Fibroblast of the conjunctiva (primary cell): ENCODE data around the gene LRRFIP2.
"Not testable (repeated sequence)": the region's sequence is repeated elsewhere in the genome, so short reads cannot be mapped to it uniquely, and the experiment has no call there.

ENCODE experiments used
- DNase-seq: peaks from one replicate; pipeline ENCODE4 v3.0.0-alpha.2; 2010; ENCODE audit warnings: low read depth

Gene LRRFIP2

GRCh38 chr3:37143821-37144220, 30.6 kb downstream of the LRRFIP2 start:
- no peak for DNase-seq

GRCh38 chr3:37141676-37142075, 32.7 kb downstream of the LRRFIP2 start:
- no peak for DNase-seq

DNA sequence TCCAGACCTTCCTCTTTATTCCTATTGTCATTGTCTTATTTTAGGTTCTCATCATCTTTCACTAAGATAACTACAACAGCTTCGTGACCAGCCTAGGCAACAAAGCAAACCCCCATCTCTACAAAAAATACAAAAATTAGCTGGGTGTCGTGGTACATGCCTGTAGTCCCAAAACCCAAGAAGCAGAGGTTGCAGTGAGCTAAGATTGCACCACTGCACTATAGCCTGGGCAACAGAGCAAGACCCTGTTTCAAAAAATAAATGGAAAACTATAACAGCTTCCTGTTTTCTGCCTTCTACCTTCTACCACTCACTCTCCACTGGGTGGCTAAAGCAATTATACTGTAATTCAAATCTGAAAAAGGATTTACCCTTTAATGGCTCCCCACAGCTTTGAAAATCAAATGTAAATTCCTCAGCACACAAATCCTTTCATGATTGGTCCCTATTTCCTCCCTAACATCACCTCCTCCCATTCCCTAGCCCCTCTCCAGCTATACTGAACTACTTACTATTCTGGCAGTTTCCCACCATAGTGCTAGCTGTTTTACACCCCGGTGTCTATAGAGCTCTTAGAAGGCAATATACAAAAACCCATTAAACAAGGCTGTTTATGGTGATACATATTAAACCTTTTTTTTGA, 33.4 kb downstream of the LRRFIP2 start:
- no peak for DNase-seq

- no peak for DNase-seq
Observed at GRCh38 chr3:37139567-37140052, 34.8 kb downstream of the LRRFIP2 start.

- no peak for DNase-seq
Observed at GRCh38 chr3:37138816-37139215, 35.6 kb downstream of the LRRFIP2 start.

GRCh38 chr3:37137516-37137915, 36.9 kb downstream of the LRRFIP2 start:
- DNase-seq = no peak

DNA sequence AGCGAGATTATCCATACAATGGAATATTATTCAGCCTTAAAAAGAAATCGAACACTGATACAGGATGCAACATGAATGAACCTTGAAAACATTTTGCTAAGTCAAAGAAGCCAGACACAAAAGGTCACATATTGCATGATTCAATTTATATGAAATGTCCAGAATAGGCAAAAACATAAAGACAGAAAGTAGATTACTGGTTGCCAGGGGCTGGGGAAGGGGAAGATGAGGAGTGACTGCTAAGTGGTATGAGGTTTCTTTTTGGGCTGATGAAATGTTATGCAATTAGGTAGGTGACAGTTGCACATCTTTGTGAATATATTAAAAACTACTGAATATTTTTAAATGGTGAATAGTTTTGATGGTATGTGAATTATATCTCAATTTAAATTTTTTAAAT, 38.3 kb downstream of the LRRFIP2 start:
- peak; percentile 60 for DNase-seq

DNA sequence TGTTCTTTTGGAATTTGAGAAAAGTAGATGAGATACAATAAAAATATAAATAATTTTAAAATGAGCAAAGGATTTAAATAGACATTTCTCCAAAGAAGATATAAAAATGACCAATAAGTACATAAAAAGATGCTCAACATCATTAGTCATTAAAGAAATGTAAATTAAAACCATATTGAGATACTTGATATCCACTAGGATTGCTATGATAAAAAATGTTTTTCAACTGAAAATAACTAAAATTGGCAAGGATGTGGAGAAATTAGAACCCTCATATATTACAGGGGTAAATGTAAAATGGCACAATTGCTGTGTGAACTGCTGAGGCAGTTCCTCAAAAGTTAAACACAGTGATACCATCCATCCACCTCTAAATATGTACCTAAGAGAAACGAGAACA, 38.8 kb downstream of the LRRFIP2 start:
- no peak for DNase-seq

GRCh38 chr3:37132334-37132733, 42.0 kb downstream of the LRRFIP2 start:
- no peak for DNase-seq

- DNase-seq = no peak
Observed at GRCh38 chr3:37131860-37132144, 42.6 kb downstream of the LRRFIP2 start.

DNA sequence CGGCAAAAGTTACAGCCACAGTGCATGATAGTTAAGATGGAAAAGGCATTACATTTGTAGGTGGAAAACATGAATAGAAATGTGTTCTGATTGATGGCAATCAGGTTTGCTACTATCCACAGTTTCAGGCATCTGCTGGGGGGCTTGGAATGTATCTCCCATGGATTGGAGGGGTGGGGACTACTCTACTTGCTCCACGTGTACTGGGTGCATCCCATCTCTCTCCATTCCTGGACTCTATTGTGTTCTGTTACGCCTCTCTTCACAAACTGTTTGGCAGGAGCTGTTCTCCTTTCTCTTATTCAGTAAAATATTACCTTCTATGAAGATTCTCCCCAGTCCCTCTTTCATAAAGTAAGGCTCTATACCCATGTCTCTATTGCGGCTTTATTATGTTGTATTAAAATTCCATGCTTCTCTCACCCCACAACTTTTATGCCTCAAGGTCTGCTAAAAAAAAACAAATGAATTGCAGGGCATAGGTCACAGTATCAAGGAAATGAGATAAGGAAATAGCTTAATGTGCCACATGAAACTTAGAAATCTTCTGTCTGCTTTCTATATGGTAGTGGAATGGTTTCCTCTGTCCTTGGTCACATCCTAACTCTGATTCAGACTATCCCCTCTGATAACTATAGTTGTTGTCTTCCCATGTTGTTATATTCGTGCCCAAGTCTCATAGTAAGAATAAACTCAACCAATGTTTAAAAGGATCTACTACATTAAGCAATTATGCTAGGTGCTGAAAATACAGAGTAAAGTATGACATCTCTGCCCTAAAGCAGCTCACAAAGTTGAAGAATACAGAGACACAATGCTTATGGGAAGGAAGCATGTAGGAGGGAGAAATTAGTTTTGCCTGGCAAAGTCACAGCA, 43.2 kb downstream of the LRRFIP2 start:
- no peak for DNase-seq

GRCh38 chr3:37130448-37130847, 43.9 kb downstream of the LRRFIP2 start:
- DNase-seq = no peak

DNA sequence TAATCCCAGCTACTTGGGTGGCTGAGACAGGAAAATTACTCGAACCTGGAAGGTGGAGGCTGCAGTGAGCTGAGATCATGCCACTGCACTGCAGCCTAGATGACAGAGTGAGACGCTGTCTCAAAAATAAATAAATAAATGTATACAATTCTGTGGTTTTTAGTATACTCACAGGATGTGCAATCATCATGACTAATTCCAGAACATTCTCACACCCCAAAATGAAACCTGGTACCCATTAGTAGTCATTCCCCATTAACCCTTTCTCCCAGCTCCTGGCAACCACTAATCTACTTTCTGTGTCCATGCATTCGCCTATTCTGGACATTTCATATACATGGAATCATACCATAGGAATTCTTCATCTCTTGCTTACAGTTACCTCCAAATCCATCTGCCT, 44.5 kb downstream of the LRRFIP2 start:
- peak; percentile 40 for DNase-seq

- DNase-seq = no peak
Observed at GRCh38 chr3:37127340-37127739, 47.0 kb downstream of the LRRFIP2 start.

DNA sequence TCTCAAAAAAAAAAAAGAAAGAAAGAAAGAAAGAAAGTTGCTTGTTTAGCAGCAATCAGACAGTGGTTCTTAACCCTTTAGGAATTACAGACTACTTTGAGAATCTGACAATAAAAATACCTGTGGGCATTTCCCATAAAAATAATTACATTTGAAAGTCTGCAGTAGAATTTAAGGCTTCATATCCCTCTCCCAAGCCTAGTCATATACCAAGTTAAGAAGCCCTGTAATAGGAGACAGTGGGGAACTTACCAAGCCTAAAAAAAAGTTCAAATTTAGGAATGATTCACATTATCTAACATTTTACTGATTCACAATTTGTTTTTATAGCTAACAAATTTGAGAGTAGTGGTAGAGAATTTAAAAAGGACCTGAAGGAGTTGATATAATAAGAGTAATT, 47.5 kb downstream of the LRRFIP2 start:
- DNase-seq = no peak

DNA sequence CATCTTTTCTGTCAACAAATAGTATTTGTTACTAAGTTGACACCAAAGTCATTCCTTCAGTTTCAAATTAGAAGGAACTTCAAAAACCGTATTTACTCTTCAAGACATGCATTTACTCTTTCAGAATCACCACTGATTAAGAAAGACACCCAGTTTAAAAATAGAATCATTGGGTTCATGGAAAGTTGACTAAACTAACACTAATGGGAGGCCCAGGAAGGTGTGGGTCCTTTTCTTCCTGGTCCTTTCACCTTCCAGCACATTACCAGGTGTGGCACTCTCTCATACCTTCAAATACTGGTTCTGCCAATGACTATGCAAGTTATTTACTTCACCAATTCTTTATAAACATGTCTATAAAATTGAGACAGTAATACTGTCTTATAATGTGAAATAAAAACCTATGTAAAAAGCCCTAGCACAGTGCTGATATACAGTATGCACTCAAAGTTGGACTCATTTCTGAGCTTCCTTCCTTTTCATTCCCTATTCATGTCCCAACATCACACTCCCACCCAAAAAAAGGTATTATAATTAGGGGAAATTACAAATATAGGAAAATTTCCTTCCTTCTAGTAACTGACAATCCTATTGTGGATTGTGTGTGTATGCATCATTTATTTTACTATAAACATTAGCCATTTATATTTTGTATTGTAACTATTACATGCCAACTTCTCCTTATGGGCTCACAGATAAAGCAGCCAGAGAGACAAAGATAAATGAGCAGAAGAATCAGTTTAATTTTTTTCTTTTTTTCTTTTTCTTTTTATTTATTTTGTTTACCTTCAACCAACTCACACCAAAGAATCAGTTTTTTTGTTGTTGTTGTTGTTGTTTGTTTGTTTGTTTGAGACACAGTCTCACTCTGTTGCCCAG, 48.9 kb downstream of the LRRFIP2 start:
- no peak for DNase-seq

DNA sequence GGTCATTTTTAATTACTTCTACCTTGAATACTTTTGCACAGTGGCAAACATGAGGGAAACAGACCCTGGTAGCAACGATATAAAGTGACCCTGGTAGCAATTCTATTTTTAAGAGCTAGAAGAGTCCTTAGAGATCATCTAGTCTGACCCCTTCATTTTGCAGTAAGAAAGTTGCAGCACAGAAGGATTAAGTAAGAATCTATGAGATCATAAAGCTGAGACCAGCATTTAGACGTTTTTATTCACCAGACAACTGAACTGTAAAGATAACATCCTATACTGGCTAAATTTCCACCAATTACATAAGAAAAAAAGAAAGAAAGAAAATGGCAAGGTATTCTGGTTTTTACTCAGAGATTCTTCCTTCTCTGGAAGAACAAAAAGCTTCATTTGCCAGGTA, 49.9 kb downstream of the LRRFIP2 start:
- no peak for DNase-seq

DNA sequence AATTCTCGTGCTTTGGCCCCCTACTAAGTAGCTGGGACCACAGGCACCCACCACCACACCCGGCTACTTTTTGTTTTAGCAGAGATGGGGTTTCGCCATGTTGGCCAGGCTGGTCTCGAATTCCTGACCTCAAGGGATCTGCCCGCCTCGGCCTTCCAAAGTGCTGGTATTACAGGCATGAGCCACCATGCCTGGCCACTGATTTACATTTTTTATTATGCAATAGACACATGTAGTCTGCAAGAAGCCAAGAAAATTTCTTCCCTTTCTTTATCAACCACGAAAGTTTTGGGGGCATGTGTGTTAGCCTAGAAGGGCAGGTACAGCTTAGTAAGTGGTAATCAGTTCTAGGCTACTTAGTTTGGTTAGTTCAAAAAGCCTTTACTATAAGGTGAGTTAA, 51.1 kb downstream of the LRRFIP2 start:
- DNase-seq = no peak

DNA sequence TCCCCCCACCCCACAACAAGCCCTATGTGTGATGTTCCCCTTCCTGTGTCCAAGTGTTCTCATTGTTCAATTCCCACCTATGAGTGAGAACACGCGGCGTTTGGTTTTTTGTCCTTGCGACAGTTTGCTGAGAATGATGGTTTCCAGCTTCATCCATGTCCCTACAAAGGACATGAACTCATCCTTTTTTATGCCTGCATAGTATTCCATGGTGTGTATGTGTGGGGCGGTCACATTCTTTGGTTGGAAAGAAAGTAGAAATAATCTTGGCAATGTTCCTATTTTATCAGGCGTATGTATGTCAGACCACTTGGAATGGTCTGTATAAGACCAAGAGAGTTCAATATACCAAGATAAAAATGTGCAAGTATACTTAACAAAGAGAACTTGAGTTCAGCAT, 52.3 kb downstream of the LRRFIP2 start:
- not testable (repeated sequence) for DNase-seq

DNA sequence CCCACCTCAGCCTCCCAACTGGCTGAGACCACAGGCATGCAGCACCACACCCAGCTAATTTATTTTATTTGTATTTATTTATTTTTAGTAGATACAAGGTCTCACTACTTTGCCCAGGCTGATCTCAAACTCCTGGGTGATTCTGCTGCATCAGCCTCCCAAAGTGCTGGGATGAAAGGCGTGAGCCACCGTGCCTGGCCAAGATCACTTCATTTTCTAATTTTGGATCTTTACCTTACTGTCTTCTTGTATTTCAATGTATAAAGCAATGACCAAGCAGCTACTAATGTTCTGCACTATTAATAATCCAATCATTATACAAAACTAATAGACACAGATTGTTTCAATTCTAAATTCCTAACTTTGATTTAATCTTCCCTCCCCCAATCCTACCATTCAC, 56.2 kb downstream of the LRRFIP2 start:
- DNase-seq = no peak

GRCh38 chr3:37117548-37117947, 56.8 kb downstream of the LRRFIP2 start:
- DNase-seq = no peak

DNA sequence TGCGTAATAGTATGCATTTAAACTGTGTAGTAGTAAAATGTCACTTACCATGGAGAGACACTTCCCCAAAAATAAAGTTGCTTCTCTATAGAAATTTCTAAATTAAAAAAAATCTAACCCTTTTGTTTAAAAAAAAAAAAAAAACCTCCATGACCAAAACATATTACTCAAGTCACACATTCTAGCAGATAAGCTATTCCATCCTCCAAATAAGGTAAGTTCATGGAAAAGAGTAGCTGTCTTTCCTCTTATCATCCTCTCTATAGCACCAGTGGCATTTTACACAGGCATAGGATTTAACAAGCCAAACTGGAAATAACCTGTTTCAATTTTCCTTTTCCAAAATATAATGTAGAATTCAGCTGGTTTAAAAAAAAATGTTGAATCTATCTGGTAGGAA, 57.4 kb downstream of the LRRFIP2 start:
- no peak for DNase-seq

DNA sequence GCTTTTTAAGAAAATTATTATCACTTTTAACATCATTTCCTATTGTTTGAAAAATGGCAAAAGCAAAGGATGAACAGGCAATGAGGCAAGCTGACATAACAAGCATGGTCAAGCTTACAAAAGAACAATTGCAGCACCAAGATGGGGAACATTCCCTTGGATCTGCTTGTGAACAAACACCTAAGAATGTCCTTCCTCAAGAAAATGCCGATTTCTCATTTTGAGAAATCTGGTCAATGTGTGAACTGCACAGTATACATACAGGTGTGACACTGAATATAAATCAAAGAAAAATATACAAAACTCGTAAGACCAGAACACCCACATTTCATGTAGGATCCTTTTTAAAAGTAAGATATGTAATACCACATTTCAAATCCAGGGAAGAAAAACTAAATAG, 58.9 kb downstream of the LRRFIP2 start:
- no peak for DNase-seq
